Esophagus squamous epithelium (tissue), 5 donors: ENCODE results near the gene PKN1. TPM values are rescaled to one million over a fixed set of nuclear protein-coding genes. Genes with fewer than 3 reads are reported as not detected.
"Not testable (repeated sequence)": the region's sequence is repeated elsewhere in the genome, so short reads cannot be mapped to it uniquely, and the experiment has no call there.

Experiments
- DNase-seq: peaks from one replicate; lab custom pipeline; 2025; lab: John Stamatoyannopoulos, UW
- H3K27ac ChIP-seq, 4 donors: fragments of 200-600 bp; sonication (generic); one replicate each; pipeline ENCODE4 v1.5.1; 2016 to 2019; ENCODE audit warnings: mild to moderate bottlenecking in 1 of 4
- H3K27me3 ChIP-seq, 4 donors: fragments of 200-600 bp; sonication (generic); 1 replicate in 3 of 4; 2 replicates in 1 of 4; pipeline versions ENCODE4 v1.5.1 to v1.6.0; 2017 to 2021; ENCODE audit warnings: antibody characterized with exemption in 1 of 4
- H3K36me3 ChIP-seq, 3 donors: fragments of 200-600 bp; sonication (generic); one replicate each; pipeline ENCODE4 v1.5.1; 2016 to 2019
- H3K4me1 ChIP-seq, 3 donors: fragments of 200-600 bp; sonication (generic); one replicate each; pipeline ENCODE4 v1.5.1; 2017 to 2019
- H3K4me3 ChIP-seq, 4 donors: fragments of 200-600 bp; sonication (generic); 1 replicate in 3 of 4; 2 replicates in 1 of 4; pipeline ENCODE4 v1.5.1; 2016 to 2019; ENCODE audit warnings: mild to moderate bottlenecking in 2 of 4, moderate library complexity in 1 of 4
- H3K9me3 ChIP-seq, 3 donors: fragments of 200-600 bp; sonication (generic); one replicate each; pipeline ENCODE4 v1.5.1; 2016 to 2019
- POLR2A ChIP-seq, 4 donors: fragments of 450-650 bp; IDR thresholded peaks; one replicate each; pipeline ENCODE4 v1.6.1; 2017; ENCODE audit warnings: antibody characterized with exemption in 4 of 4, mild to moderate bottlenecking in 4 of 4, moderate library complexity in 3 of 4
- WGBS, 2 donors: methylation state at CpG; one replicate each; pipeline ENCODE4 v1.1.5; 2018; 5-methylcytosine and 5-hydroxymethylcytosine counted together
- intact Hi-C: fragments of 100-400 bp; cut with DNase I; formaldehyde crosslinking; loops from one replicate; pipeline ENCODE4 v1.15.0; 2022
- total RNA-seq, 4 donors: library from RNA; depleted of rRNA; stranded (reverse); fragments of >200 nt; gene quantifications; one replicate each; pipeline ENCODE4 v1.1.0, GENCODE V29; 2016
- TF ChIP-seq, protein P1 (sequence below), 6 experiments: fragments of 450-650 bp in 4 of 6; fragments of 200-600 bp in 2 of 6; sonication (generic) in 2 of 6; IDR thresholded peaks; one replicate each; pipeline ENCODE4 v1.5.1; 2016 to 2019; ENCODE audit warnings: antibody characterized with exemption in 6 of 6, mild to moderate bottlenecking in 4 of 6, moderate library complexity in 4 of 6
- donor health status: DM: yes; HTN: yes; CAD: no.

Gene PKN1
- total RNA-seq, 4 donors from 2014 or later, result 6.1 to 38.3 (median 21.0) TPM

DNA sequence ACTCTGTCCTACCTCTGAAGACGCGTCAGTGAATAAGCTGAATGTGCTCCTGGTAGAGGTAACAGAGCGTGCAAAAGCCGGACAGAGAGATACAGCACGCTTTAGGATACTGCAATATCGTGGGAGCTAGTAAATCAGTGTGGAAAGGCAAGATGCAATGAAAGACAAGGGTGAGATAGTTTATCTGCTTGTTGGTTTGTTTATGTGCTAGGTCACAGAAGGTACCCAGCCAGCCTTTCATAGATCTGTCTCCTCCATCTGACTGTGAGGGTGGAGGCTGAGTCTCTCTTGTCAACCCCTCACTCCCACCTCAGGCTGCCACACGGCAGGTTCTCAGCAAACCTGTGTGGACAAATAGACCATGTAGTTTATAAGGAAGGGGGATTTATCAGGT, 63.7 kb downstream of the PKN1 start:
- Histone ChIP-seq H3K9me3 (no peaks in the 10 kb centered on the region), H3K4me3 (peak overlapping the region; percentile 78 to 95 (median 78)), H3K36me3 (peaks cover under 1 to 16% (median 5%) of the 10 kb centered on the region in 3 donors), H3K27me3 (no peaks in the 10 kb centered on the region), H3K27ac (peak overlapping the region; percentile 93 to 95 (median 94)), H3K4me1 (peaks cover 25 to 58% (median 32%) of the 10 kb centered on the region in 3 donors)
- intact Hi-C loops, result no loop called here
- WGBS, 2 donors, result 17 to 19% methylated on average over 6 to 7 of the region's 7 CpGs
- TF ChIP-seq, protein P1, sequence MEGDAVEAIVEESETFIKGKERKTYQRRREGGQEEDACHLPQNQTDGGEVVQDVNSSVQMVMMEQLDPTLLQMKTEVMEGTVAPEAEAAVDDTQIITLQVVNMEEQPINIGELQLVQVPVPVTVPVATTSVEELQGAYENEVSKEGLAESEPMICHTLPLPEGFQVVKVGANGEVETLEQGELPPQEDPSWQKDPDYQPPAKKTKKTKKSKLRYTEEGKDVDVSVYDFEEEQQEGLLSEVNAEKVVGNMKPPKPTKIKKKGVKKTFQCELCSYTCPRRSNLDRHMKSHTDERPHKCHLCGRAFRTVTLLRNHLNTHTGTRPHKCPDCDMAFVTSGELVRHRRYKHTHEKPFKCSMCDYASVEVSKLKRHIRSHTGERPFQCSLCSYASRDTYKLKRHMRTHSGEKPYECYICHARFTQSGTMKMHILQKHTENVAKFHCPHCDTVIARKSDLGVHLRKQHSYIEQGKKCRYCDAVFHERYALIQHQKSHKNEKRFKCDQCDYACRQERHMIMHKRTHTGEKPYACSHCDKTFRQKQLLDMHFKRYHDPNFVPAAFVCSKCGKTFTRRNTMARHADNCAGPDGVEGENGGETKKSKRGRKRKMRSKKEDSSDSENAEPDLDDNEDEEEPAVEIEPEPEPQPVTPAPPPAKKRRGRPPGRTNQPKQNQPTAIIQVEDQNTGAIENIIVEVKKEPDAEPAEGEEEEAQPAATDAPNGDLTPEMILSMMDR (IDR thresholded peaks at IDR 0.05), result no peak
- TF ChIP-seq POLR2A (IDR thresholded peaks at IDR 0.05), result no peak
- DNase-seq, result no peak

DNA sequence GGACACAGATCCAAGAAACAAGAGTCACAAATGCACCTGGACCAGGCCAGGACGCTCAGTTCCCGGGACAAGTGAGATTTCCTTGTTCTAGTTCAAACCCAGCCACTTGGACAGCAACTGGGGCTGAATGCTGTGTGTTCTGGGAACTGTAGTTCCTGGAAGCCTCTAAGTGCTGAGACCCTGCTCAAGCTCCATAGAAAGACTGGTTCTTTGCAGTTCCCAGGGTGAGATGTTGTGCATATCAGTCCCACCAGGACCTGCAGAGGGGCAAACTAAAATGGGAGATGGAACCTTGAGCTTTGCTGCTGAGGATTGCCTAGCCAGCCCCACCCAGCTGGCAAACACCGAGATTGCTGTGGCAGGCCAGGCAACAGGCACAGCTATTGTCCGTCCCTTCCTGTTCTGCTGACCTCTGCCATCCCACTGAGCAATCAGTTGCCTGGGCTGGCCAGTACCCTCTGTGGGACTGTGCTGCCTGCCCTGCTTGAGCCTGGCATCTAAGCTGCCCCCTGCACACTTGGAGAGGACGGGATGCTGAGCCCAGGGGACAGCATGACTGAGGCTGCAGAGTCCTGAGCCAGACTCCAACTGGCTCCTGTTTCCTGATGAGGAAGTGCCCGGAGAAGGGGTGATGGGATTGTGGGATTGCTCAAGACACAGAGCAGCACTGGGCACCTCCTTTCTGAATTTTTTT, 64.3 kb downstream of the PKN1 start:
- H3K9me3 ChIP-seq, result no peaks in the 10 kb centered on the region
- H3K4me3 ChIP-seq, result no peak overlapping the region
- no peak for DNase-seq
- H3K27ac ChIP-seq, result peak overlapping the region; percentile 93 to 95 (median 94)
- TF ChIP-seq, protein P1 (IDR thresholded peaks at IDR 0.05), result no peak
- TF ChIP-seq POLR2A (IDR thresholded peaks at IDR 0.05), result no peak
- WGBS, 2 donors, result 28 to 39% methylated on average over 5 to 6 of the region's 6 CpGs
- peaks cover 0 to 11% (median 5%) of the 10 kb centered on the region in 3 donors for H3K36me3 ChIP-seq
- no peaks in the 10 kb centered on the region for H3K27me3 ChIP-seq
- intact Hi-C loops, result no loop called here
- peaks cover 25 to 57% (median 32%) of the 10 kb centered on the region in 3 donors for H3K4me1 ChIP-seq

DNA sequence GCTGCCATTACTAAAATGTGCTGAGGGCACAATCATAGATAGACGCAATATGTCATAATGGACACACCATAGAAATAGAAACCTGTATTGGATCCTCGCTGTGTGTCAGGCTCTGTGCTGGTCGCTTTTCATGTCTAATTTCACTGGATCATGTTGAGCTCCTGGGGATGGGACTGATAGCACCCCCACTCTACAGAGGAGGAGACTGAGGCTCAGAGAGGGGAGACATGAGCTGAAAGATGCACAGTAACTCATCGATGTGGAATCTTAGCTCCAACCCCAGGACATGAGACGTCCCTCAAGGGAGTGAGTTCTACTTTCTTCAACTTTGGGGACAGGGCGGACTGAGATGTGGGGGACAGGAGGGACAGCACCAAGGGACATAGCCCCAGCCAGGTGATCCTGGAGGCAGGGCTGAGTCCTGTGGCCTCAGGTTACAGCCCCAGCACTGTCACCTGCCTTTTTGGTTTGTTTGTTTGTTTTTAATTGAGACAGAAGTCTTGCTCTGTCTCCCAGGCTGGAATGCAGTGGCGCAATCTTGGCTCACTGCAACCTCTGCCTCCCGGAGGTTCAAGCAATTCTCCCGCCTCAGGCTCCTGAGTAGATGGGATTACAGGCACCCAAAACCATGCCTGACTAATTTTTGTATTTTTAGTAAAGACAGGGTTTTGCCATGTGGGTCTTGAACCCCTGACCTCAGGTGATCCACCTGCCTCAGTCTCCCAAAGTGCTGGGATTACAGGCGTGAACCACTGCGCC, 69.4 kb downstream of the PKN1 start:
- no peaks in the 10 kb centered on the region for H3K36me3 ChIP-seq
- no peak for TF ChIP-seq POLR2A (IDR thresholded peaks at IDR 0.05)
- TF ChIP-seq, protein P1 (IDR thresholded peaks at IDR 0.05), result no peak
- H3K4me3 ChIP-seq, result no peak overlapping the region
- no peaks in the 10 kb centered on the region for H3K27me3 ChIP-seq
- H3K4me1 ChIP-seq, result peaks cover 17 to 50% (median 20%) of the 10 kb centered on the region in 3 donors
- H3K9me3 ChIP-seq, result no peaks in the 10 kb centered on the region
- DNase-seq, result no peak
- intact Hi-C loops, result loop anchor here (10.0 kb wide), 1 partner anchor 52 kb away; no protein-coding TSS in a partner anchor
- H3K27ac ChIP-seq, result no peak overlapping the region
- 60 to 69% methylated on average over 7 to 11 of the region's 11 CpGs for WGBS, 2 donors

DNA sequence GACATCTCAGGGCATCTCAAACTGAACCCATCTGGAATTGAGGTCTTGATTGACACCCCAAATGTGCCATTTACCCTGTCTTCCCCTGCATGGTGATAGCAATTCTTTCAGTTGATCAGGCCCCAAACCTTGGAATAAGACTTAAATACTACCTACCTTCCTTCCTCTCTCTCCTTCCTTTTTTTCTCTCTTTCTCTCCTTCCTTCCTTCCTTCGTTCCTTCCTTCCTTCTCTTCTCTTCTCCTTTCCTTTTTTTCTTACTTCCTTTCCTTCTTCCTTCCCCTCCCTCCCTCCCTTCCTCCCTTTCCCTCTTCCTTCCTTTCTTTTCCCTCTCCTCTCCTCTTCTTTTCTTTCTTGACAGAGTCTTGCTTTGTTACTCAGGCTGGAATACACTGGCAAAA, 70.2 kb downstream of the PKN1 start:
- H3K4me1 ChIP-seq, result peaks cover 14 to 50% (median 20%) of the 10 kb centered on the region in 3 donors
- intact Hi-C loops, result loop anchor here (10.0 kb wide), 1 partner anchor 52 kb away; no protein-coding TSS in a partner anchor
- TF ChIP-seq POLR2A (IDR thresholded peaks at IDR 0.05), result no peak
- TF ChIP-seq, protein P1 (IDR thresholded peaks at IDR 0.05), result no peak
- H3K27me3 ChIP-seq, result no peaks in the 10 kb centered on the region
- no peak overlapping the region for H3K4me3 ChIP-seq
- H3K27ac ChIP-seq, result no peak overlapping the region
- DNase-seq, result no peak
- H3K36me3 ChIP-seq, result no peaks in the 10 kb centered on the region
- WGBS, 2 donors, result 52 to 67% methylated on average over 1 of the region's 1 CpG
- no peaks in the 10 kb centered on the region for H3K9me3 ChIP-seq

DNA sequence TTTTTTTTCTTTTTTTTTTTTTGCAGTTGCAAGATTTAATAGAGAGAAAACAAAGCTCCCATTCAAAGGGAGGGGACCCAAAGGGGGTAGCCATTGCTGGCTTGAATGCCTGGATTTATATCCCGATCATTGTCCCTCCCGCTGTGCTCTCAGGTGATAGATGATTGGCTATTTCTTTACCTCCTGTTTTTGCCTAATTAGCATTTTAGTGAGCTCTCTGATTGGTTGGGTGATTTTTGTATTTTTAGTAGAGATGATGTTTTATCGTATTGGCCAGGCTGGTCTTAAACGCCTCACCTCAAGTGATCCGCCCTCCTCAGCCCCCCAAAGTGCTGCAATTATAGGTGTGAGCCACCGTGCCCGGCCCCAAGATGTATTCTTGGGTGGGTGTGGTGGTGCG, 71.5 kb downstream of the PKN1 start:
- 88 to 93% methylated on average over 6 to 8 of the region's 8 CpGs for WGBS, 2 donors
- intact Hi-C loops, result loop anchor here (10.0 kb wide), 1 partner anchor 50 kb away; no protein-coding TSS in a partner anchor
- not testable (repeated sequence) for H3K36me3 ChIP-seq, H3K9me3 ChIP-seq, H3K27me3 ChIP-seq, H3K4me3 ChIP-seq, DNase-seq
- Histone ChIP-seq H3K27ac (peak overlapping the region in 3 of 4 donors; percentile 99 to 100 (median 100)), H3K4me1 (peaks cover 14 to 60% (median 31%) of the 10 kb centered on the region in 3 donors)
